ENCODE results near the gene ZMYM4. TPM values are rescaled to one million over a fixed set of nuclear protein-coding genes. Genes with fewer than 3 reads are reported as not detected.

ZMYM4 gene
- total and polyA plus RNA-seq, 10 of the 15 experiments (the other 5 are each of a cell fraction or from before 2014, with no cell fraction given) = 8.0 to 37.0 (median 28.1) TPM

DNA sequence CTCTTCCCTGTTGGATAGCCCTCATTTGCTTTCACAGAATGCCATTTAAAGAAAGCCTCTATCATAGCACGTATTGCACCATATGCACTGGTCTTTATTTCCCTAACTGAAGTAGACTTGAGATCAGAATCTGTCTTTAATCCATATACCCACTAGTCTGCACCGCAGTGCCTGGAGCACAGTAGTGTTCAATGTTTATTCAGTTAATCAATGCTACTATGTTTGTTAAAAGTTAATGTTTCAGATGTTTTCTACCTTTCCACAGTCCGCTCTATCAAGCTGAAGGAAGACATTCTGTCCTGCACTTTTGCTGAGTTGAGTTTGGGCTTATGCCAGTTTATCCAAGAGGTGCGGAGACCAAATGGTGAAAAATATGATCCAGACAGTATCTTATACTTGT is 139.2 kb downstream of the ZMYM4 start:
- Histone ChIP-seq H3K4me1 (ENCODE audit: control insufficient read depth, insufficient read depth, low read length) (no peaks in the 10 kb centered on the region), H3K9ac (ENCODE audit: control insufficient read depth, insufficient read depth, low read length) (no peak overlapping the region), H3K4me3 (no peak overlapping the region), H3K4me2 (ENCODE audit: control insufficient read depth, insufficient read depth) (no peak overlapping the region), H3K27ac (ENCODE audit: control insufficient read depth, insufficient read depth) (no peak overlapping the region), H3K79me2 (ENCODE audit: control insufficient read depth, insufficient read depth, low read length) (no peaks in the 10 kb centered on the region), H3K9me3 (replicated peaks; ENCODE audit: control insufficient read depth, insufficient read depth, low read length) (no peaks in the 10 kb centered on the region), H3K36me3 (ENCODE audit: control insufficient read depth in 2 of 2, insufficient read depth in 2 of 2, low read length in 1 of 2) (peaks cover 1 to 12% of the 10 kb centered on the region in 2 experiments; a peak in 2 of 4 replicates), H2AFZ (ENCODE audit: control insufficient read depth, low read depth, low read length) (no peak overlapping the region), H3K27me3 (replicated peaks in 1 of 2; ENCODE audit: control insufficient read depth in 2 of 2, insufficient read depth in 2 of 2, low read length in 1 of 2) (no peaks in the 10 kb centered on the region), H4K20me1 (ENCODE audit: control insufficient read depth, insufficient read depth) (no peaks in the 10 kb centered on the region)
- ChIA-PET SMC1A (ENCODE audit: uncharacterized antibody, unreplicated experiment) (interaction anchor here (0.9 kb wide), 1 partner anchor 403 kb away, joined by 3 read pairs; no protein-coding TSS in a partner anchor), POLR2A (interaction anchor here (0.6 to 0.7 kb wide), 3 partner anchors 51 to 511 kb away, joined by 3 to 4 read pairs (median 3); no protein-coding TSS in a partner anchor), CTCF (interaction anchor here (0.9 kb wide), 1 partner anchor 109 kb away, joined by 7 read pairs; no protein-coding TSS in a partner anchor), RAD21 (ENCODE audit: unreplicated experiment) (interaction anchor here (0.8 kb wide), 1 partner anchor 43 kb away, joined by 4 read pairs; no protein-coding TSS in a partner anchor)
- WGBS (ENCODE audit: insufficient coverage, insufficient replicate concordance, low lambda C conversion rate, missing lambda C conversion rate) = 99% methylated on average over 4 of the region's 4 CpGs
- DNase-seq (ENCODE audit: low read depth, low spot score) (no peak), ATAC-seq (no peak), FAIRE-seq (no peak)
- in situ Hi-C loops (cut with MboI) (no loop called here), intact Hi-C loops (cut with micrococcal nuclease; ENCODE audit: unreplicated experiment) (no loop called here)
- no TSS peak for BruUV-seq (replicated peaks)
- TF ChIP-seq POLR2AphosphoS5 (IDR thresholded peaks at IDR 0.05; ENCODE audit: low read length) (no peak), ASH2L (IDR thresholded peaks at IDR 0.05; ENCODE audit: borderline replicate concordance, low read depth) (no peak), CHD2 (IDR thresholded peaks at IDR 0.05; ENCODE audit: borderline replicate concordance, low read depth, low read length) (no peak), HDAC2 (IDR thresholded peaks at IDR 0.05) (no peak), TCF3 (IDR thresholded peaks at IDR 0.05; ENCODE audit: borderline replicate concordance, insufficient read depth, low read depth, low read length) (no peak), SMC3 (IDR thresholded peaks at IDR 0.05; ENCODE audit: borderline replicate concordance, low read length) (no peak)
- TF ChIP-seq, protein P1, sequence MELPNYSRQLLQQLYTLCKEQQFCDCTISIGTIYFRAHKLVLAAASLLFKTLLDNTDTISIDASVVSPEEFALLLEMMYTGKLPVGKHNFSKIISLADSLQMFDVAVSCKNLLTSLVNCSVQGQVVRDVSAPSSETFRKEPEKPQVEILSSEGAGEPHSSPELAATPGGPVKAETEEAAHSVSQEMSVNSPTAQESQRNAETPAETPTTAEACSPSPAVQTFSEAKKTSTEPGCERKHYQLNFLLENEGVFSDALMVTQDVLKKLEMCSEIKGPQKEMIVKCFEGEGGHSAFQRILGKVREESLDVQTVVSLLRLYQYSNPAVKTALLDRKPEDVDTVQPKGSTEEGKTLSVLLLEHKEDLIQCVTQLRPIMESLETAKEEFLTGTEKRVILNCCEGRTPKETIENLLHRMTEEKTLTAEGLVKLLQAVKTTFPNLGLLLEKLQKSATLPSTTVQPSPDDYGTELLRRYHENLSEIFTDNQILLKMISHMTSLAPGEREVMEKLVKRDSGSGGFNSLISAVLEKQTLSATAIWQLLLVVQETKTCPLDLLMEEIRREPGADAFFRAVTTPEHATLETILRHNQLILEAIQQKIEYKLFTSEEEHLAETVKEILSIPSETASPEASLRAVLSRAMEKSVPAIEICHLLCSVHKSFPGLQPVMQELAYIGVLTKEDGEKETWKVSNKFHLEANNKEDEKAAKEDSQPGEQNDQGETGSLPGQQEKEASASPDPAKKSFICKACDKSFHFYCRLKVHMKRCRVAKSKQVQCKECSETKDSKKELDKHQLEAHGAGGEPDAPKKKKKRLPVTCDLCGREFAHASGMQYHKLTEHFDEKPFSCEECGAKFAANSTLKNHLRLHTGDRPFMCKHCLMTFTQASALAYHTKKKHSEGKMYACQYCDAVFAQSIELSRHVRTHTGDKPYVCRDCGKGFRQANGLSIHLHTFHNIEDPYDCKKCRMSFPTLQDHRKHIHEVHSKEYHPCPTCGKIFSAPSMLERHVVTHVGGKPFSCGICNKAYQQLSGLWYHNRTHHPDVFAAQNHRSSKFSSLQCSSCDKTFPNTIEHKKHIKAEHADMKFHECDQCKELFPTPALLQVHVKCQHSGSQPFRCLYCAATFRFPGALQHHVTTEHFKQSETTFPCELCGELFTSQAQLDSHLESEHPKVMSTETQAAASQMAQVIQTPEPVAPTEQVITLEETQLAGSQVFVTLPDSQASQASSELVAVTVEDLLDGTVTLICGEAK (IDR thresholded peaks at IDR 0.05; ENCODE audit: borderline replicate concordance) = no peak
- TF ChIP-seq, protein P2, sequence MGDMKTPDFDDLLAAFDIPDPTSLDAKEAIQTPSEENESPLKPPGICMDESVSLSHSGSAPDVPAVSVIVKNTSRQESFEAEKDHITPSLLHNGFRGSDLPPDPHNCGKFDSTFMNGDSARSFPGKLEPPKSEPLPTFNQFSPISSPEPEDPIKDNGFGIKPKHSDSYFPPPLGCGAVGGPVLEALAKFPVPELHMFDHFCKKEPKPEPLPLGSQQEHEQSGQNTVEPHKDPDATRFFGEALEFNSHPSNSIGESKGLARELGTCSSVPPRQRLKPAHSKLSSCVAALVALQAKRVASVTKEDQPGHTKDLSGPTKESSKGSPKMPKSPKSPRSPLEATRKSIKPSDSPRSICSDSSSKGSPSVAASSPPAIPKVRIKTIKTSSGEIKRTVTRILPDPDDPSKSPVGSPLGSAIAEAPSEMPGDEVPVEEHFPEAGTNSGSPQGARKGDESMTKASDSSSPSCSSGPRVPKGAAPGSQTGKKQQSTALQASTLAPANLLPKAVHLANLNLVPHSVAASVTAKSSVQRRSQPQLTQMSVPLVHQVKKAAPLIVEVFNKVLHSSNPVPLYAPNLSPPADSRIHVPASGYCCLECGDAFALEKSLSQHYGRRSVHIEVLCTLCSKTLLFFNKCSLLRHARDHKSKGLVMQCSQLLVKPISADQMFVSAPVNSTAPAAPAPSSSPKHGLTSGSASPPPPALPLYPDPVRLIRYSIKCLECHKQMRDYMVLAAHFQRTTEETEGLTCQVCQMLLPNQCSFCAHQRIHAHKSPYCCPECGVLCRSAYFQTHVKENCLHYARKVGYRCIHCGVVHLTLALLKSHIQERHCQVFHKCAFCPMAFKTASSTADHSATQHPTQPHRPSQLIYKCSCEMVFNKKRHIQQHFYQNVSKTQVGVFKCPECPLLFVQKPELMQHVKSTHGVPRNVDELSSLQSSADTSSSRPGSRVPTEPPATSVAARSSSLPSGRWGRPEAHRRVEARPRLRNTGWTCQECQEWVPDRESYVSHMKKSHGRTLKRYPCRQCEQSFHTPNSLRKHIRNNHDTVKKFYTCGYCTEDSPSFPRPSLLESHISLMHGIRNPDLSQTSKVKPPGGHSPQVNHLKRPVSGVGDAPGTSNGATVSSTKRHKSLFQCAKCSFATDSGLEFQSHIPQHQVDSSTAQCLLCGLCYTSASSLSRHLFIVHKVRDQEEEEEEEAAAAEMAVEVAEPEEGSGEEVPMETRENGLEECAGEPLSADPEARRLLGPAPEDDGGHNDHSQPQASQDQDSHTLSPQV (IDR thresholded peaks at IDR 0.05) = no peak
- TF ChIP-seq, protein P3, sequence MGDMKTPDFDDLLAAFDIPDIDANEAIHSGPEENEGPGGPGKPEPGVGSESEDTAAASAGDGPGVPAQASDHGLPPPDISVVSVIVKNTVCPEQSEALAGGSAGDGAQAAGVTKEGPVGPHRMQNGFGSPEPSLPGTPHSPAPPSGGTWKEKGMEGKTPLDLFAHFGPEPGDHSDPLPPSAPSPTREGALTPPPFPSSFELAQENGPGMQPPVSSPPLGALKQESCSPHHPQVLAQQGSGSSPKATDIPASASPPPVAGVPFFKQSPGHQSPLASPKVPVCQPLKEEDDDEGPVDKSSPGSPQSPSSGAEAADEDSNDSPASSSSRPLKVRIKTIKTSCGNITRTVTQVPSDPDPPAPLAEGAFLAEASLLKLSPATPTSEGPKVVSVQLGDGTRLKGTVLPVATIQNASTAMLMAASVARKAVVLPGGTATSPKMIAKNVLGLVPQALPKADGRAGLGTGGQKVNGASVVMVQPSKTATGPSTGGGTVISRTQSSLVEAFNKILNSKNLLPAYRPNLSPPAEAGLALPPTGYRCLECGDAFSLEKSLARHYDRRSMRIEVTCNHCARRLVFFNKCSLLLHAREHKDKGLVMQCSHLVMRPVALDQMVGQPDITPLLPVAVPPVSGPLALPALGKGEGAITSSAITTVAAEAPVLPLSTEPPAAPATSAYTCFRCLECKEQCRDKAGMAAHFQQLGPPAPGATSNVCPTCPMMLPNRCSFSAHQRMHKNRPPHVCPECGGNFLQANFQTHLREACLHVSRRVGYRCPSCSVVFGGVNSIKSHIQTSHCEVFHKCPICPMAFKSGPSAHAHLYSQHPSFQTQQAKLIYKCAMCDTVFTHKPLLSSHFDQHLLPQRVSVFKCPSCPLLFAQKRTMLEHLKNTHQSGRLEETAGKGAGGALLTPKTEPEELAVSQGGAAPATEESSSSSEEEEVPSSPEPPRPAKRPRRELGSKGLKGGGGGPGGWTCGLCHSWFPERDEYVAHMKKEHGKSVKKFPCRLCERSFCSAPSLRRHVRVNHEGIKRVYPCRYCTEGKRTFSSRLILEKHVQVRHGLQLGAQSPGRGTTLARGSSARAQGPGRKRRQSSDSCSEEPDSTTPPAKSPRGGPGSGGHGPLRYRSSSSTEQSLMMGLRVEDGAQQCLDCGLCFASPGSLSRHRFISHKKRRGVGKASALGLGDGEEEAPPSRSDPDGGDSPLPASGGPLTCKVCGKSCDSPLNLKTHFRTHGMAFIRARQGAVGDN (IDR thresholded peaks at IDR 0.05) = no peak

Measured in GM12878 (cell line).